HepG2 (cell line): ENCODE measurements around the gene UGT1A8. TPM values are rescaled to one million over a fixed set of nuclear protein-coding genes. Genes with fewer than 3 reads are reported as not detected.
A peak's percentile ranks its signal among the peaks of the same experiment; 100 is the strongest.

Experiments
- BATF2 ChIP-seq: sonication (generic); formaldehyde crosslinking; IDR thresholded peaks from 2 replicates; pipeline ENCODE4 v1.8.0; 2022; ENCODE audit warnings: mild to moderate bottlenecking, missing genetic modification reagents, moderate library complexity
- KLF6 ChIP-seq: IDR thresholded peaks from 2 replicates; pipeline ENCODE4 v1.8.0; 2016; ENCODE audit warnings: missing biosample characterization, missing genetic modification reagents
- MYNN ChIP-seq: sonication (generic); formaldehyde crosslinking; IDR thresholded peaks from 2 replicates; pipeline ENCODE4 v1.4.0; 2020; ENCODE audit warnings: mild to moderate bottlenecking, low read depth, missing genetic modification reagents
- PAXIP1 ChIP-seq: sonication (generic); formaldehyde crosslinking; conservative IDR thresholded peaks from 2 replicates; pipeline ENCODE4 v1.4.0; 2020; ENCODE audit warnings: mild to moderate bottlenecking, missing genetic modification reagents, moderate library complexity
- RFX1 ChIP-seq: fragments of 450-650 bp; IDR thresholded peaks from 2 replicates; pipeline ENCODE4 v1.6.1; 2017
- SNRNP70 ChIP-seq: fragments of 200-400 bp; formaldehyde crosslinking; IDR thresholded peaks from 2 replicates; pipeline ENCODE4 v1.6.1; 2017; ENCODE audit warnings: mild to moderate bottlenecking, low read depth, low read length, moderate library complexity
- TERF1 ChIP-seq: sonication (generic); formaldehyde crosslinking; IDR thresholded peaks from 2 replicates; pipeline ENCODE4 v1.8.0; 2022; ENCODE audit warnings: mild to moderate bottlenecking, missing genetic modification reagents, moderate library complexity
- ZNF354B ChIP-seq: sonication (generic); formaldehyde crosslinking; IDR thresholded peaks from 2 replicates; pipeline ENCODE4 v1.8.0; 2022; ENCODE audit warnings: mild to moderate bottlenecking, missing genetic modification reagents
- ZNF629 ChIP-seq: sonication (generic); formaldehyde crosslinking; conservative IDR thresholded peaks from 2 replicates; pipeline ENCODE4 v1.5.0; 2020; ENCODE audit warnings: missing genetic modification reagents
- ZNF747 ChIP-seq: sonication (generic); formaldehyde crosslinking; IDR thresholded peaks from 2 replicates; pipeline ENCODE4 v1.8.1; 2023; ENCODE audit warnings: missing genetic modification reagents, mild to moderate bottlenecking, borderline replicate concordance
- polyA plus RNA-seq, 8 experiments: library from polyadenylated mRNA; depleted of rRNA in 3 of 8; stranded (reverse) in 7 of 8; unstranded in 1 of 8; fragments of >200 nt; fragmentation: Illumina TruSeq in 4 of 8; extraction: Trizol in 4 of 8; gene quantifications; 2 replicates each; pipeline versions ENCODE4 v1.2.1 to v1.2.3, GENCODE V29; 2011 to 2016; ENCODE audit warnings: low read depth in 4 of 8, missing spikeins in 1 of 8, mixed read lengths in 1 of 8; ENCODE audit not compliant: insufficient read depth in 1 of 8
- total RNA-seq, 5 experiments: library from RNA; depleted of rRNA; stranded (reverse); fragments of >200 nt; fragmentation: Illumina TruSeq; extraction: Trizol; gene quantifications; 2 replicates each; pipeline ENCODE4 v1.2.3, GENCODE V29; 2016; ENCODE audit warnings: low read depth in 1 of 5

The UGT1A8 gene
- total and polyA plus RNA-seq, 2 of the 13 experiments (the other 11 are each of a cell fraction or from before 2014, with no cell fraction given), result not detected

GRCh38 chr2:233745073-233745755 is 127.8 kb downstream of the UGT1A8 start (continued):
- TF ChIP-seq TERF1 (no peak), BATF2 (CRISPR knock-in tag) (peak; percentile 67; the same call in 1 of the 2 replicates), PAXIP1 (CRISPR knock-in tag) (peak; percentile 99), RFX1 (no peak), KLF6 (CRISPR knock-in tag) (peak; percentile 69; the same call in 1 of the 2 replicates), ZNF747 (CRISPR knock-in tag) (no peak), SNRNP70 (no peak), ZNF629 (CRISPR knock-in tag) (no peak), MYNN (CRISPR knock-in tag) (no peak), ZNF354B (CRISPR knock-in tag) (no peak)
